GOT3 (cell line): ENCODE results near the gene IFITM5.
"Not testable (repeated sequence)": the region's sequence is repeated elsewhere in the genome, so short reads cannot be mapped to it uniquely, and the experiment has no call there.

Experiments
- DNase-seq: peaks from one replicate; lab custom pipeline; 2025; ENCODE audit warnings: mixed read lengths; lab: John Stamatoyannopoulos, UW

Gene IFITM5

DNA sequence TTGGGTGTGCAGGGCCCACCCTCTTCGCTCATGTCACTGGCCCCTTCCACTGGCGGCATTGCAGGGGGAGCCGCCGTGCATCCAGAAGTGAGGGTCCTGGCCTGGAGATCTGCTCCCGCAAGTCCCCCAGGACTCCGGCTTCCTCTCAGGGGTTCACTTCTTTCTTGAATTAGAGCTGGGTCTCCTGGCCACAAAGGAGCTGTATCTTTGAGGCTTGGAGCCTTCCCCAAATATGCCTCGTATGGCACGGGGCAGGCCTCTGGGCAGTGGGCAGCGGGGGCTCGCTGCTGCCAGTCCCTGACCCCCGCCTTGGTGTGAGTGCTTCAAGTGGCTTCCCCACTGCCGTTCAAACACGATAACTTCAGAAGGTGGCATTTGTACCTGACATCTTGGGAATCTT is 28.7 kb upstream of the IFITM5 start:
- DNase-seq: no peak

GRCh38 chr11:327581-327923 is 28.2 kb upstream of the IFITM5 start:
- no peak for DNase-seq

GRCh38 chr11:326842-327580 is 27.7 kb upstream of the IFITM5 start:
- DNase-seq: no peak

- no peak for DNase-seq
These were observed 27.2 kb upstream of the IFITM5 start for GRCh38 chr11:326592-326841.

DNA sequence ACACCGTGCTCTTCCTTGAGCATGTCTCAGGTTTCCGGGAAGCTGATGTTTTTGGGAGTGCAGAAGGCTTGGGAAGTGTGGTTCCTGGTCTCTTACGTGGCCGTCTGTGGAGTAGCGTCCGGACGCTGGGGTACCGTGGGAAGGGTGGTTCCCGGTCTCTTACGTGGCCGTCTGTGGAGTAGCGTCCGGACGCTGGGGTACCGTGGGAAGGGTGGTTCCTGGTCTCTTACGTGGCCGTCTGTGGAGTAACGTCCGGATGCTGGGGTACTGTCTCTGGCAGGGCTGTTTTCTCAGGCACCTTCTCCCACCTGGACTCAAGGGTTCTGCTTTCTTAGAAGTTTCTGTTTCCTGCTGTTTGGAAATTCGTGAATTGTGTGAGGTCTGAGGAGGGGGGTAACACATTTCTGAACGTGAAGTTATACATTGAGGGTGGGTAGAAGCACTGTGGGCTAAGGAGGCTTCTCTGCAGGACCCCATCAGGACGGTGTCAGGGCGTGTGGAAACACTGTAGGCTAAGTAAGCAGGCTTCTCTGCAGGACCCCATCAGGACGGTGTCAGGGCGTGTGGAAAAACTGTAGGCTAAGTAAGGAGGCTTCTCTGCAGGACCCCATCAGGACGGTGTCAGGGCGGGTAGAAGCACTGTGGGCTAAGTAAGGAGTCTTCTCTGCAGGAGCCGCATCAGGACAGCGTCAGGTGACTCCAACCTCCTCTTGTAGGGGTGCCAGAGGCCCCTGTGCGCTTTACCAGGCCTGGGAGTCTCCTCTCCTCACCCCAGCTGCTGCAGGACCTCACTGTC is 26.7 kb upstream of the IFITM5 start:
- DNase-seq: no peak

DNA sequence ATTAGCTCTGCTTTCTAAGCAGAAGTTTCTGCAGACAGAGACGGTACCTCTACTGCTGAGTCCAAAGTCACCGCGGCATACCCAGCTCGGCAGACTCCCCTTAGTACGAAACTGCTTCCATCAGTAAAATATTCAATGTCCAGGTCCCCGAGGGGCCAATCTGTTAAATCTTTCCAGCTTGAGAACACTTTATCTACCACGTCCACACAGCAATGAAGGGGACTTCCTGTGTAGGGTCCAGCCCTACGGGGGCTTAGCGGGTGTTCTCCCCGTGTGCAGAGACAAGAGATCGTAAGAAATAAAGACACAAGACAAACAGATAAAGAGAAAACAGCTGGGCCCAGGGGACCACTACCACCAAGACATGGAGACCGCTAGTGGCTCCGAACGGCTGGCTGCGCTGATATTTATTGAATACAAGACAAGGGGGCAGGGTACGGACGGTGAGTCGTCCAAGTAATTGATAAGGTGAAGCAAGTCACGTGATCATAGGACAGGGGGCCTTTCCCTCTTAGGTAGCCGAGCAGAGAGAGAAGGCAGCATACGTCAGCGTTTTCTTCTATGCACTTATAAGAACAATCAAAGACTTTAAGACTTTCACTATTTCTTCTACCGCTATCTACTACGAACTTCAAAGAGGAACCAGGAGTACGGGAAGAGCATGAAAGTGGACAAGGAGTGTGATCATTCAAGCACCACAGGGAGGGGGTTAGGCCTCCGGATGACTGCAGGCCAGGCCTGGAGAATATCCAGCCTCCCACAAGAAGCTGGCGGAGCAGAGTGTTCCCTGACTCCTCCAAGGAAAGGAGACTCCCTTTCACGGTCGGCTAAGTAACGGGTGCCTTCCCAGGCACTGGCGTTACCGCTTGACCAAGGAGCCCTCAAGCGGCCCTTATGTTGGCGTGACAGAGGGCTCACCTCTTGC is 25.5 kb upstream of the IFITM5 start:
- DNase-seq: not testable (repeated sequence)

DNA sequence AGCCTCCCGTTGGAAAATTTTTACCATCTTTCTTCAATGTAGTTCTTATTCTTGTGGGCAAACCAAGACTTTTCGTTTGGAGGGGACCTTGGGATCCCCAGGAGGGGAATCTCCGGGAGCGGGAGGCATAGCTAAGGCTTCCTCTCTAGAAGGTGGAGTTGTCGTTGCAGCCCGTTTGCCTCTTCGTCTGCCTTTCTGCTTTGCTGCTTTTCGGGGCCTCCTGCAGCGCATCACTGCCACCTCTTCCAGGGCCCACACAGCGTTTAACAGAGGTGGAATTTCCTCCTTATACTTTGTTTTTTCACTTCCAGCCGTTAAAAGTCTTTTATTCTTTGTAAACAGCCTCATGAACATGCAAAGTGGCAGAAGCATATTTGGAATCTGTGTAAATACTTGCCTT is 24.8 kb upstream of the IFITM5 start:
- DNase-seq: no peak

DNA sequence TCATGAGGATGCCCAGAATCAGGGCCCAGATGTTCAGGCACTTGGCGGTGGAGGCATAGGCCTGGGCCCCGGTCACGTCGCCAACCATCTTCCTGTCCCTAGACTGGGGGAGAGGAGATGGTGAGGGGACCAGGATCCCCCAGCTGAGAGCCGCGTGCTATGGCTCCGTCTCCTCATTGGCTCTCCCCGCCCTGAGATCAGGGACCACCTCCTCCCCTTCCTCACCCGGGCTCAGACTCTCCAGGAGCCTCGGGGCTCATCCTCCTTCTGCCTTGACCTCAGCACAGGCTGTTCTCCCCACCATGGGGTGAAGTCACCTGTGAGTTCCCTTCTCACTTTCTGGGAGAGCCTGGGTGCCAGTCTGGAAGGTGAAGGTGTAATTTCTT is 20.6 kb upstream of the IFITM5 start:
- DNase-seq: not testable (repeated sequence)

GRCh38 chr11:319121-319887 is 20.0 kb upstream of the IFITM5 start:
- not testable (repeated sequence) for DNase-seq

DNA sequence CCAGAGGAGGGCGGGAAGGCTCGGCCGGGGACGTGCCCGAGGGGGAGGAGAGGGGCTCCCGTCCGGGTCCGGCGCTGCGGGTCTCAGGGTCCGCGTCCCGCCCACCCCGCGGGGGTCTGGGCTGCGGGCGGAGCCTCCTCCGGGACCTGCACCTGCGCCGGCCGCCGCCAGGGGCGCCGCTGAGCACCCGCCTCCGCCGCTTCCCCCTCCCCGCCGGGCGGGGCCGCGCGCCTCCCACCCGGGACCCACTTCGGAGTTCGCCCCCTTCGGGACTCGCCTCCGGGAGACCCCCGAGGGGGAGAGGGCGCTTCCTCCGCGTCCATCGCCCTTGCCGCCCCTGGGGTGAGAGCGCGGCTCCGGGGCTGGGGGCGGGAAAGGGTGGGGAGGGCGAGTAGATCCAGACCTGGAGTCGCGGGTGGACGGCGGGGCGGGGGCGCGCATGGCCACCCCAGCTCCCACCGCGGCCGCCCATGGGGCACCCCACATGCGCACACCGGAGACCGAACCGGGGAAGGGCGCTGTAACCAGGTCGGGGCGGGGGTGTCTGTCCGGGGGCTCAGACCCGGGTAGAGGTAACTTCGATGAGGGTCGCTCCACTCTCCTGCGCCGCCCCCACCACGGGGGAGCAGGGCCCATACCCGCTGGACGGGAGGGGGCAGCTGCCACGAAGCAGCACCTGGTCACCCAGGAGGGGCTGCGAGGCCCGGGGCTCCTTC is 19.2 kb upstream of the IFITM5 start:
- not testable (repeated sequence) for DNase-seq

DNA sequence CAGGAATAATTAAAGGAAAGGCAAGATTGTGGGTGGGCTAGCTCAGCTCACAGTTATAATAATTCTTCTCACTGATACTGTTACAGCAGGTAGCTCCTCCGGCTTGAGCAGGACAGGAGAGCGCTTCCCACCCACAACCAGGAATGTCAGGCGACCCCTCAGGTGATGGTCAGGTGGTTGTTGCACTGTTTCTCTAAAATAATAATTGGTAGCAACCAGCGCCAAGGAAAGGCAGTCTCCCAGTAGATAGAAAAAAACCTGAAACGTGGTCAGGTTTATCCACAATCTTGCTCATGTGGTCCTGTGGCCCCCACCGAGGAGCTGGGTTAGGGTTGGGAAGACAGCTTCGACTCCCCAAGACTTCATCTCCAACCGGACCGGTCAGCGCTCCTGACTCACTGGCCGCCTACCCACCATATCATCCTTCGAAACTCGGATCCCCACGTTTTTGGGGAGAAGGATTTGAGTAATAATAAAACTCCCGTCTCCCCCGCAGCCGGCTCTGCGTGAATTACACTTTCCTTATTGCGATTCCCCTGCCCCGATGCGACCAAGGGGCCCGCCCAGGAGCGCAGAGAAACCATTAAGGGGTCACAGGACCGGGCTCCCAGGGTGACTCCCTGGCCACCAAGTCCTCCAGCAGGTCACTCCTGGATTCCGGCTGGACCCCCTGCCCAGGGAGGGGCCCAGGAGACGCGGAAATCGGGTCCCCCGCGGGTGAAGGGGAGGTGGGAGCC is 18.5 kb upstream of the IFITM5 start:
- DNase-seq: not testable (repeated sequence)

DNA sequence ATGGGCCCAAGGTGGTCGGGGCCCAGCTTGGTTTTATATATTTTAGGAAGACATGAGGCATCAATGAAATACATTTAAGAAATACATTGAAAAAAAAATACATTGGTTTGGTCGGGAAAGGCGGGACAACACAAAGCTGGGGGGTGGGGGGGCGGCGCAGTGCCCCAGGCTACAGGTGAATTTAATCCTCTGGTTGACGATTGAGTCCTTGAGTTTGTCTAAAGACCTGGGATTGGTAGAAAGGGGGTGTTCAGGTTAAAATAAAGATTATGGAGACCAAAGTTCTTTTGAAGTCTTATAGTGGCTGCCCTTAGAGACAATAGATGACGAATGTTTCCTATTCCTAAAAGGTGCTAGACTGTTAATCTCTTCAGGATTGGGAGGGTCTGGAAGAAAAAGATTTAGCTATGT is 17.6 kb upstream of the IFITM5 start:
- no peak for DNase-seq

DNA sequence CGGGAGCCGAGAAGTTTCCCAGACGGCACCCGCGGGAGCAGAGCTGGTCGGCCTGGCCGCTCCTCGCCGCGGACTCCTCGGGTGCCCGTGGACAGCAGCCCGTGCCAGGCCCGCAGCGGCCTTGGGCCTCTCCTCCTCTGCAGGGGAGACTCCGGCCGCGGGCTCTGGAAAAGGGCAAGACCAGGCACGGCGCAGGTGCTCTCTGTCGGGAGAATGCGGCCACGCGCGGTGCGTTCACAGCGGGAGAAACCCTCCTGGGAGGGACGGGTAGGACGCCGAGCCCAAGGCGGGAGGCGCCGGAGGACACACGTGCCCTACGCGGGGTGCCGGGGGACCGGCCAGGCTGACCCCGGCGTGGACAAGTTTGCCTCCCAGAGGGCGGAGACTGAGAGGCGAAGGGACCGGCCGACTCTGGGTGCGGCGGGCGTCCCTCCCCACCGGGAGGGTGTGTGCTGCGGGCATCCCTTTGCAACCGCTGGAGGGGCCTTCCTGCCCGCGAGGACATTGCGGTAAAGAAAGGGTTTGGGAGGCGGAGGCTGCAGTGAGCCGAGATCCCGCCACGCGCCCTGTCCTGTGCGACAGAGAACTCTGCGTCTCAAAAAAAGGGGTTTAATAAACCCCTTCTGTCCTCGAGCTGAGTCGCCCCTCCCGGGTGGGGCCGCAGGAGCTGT is 16.8 kb upstream of the IFITM5 start:
- no peak for DNase-seq

DNA sequence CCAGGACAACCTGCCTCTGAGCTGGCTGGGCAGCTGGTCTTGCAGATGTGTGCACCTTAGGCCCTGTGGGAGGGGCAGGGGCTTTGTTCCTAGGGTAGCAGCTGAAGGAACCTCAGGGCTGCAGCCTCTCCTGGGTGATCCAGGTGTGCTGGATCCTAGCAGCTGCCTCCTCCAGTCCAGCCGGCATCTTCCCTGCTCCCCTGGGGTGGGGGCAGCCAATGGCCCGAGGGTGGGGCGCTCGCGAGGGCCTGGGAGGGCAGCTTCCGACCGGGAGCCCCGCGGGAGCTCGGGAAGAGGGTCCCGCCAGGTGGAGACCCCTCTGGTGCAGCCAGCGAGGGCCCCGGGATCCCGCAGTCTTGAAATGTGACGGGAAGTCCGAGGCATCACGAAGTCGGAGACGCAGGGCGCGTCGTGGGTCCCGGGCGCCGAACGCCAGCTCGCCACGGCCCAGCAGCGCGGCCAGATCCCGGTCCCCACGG is 16.2 kb upstream of the IFITM5 start:
- no peak for DNase-seq

- no peak for DNase-seq
These were observed 15.7 kb upstream of the IFITM5 start for GRCh38 chr11:315051-315481.

GRCh38 chr11:314554-314875 is 15.2 kb upstream of the IFITM5 start:
- DNase-seq: not testable (repeated sequence)

- DNase-seq: no peak
These were observed 14.6 kb upstream of the IFITM5 start, which contains the start of gene IFITM1 for GRCh38 chr11:313787-314553. TSS of gene IFITM1 (plus strand) at chr11:314040. CDS start at chr11:314171, 131 bp downstream.

DNA sequence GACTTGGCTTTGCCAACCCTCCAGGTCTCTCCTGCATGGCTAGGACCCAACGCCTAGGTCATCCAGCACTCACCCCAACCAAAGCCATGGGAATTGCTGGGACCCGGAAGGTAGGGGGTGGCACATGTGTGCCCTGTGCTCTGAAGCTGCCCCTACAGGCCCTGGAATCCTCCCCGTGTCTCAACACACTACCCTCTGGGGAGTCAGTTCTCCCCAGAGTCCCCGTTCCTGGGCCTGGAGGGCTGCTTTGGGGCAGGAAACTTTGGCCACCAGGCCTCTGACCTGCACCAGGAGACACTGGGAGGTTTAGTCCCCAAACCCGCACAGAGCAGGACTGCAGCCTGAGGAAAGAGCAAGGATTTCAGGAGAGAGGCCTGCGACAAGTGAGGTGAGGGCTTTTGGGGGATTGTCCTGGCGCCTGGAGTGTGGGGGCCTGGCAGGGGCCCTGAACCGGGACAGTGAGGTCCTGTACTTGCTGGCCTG is 14.0 kb upstream of the IFITM5 start:
- DNase-seq: no peak
